GM03348 (cell line): ENCODE measurements around the gene CMKLR1.

ENCODE experiments used
- DNase-seq: peaks from one replicate; pipeline ENCODE4 v3.0.0; 2012; ENCODE audit warnings: low spot score

The CMKLR1 gene

DNA sequence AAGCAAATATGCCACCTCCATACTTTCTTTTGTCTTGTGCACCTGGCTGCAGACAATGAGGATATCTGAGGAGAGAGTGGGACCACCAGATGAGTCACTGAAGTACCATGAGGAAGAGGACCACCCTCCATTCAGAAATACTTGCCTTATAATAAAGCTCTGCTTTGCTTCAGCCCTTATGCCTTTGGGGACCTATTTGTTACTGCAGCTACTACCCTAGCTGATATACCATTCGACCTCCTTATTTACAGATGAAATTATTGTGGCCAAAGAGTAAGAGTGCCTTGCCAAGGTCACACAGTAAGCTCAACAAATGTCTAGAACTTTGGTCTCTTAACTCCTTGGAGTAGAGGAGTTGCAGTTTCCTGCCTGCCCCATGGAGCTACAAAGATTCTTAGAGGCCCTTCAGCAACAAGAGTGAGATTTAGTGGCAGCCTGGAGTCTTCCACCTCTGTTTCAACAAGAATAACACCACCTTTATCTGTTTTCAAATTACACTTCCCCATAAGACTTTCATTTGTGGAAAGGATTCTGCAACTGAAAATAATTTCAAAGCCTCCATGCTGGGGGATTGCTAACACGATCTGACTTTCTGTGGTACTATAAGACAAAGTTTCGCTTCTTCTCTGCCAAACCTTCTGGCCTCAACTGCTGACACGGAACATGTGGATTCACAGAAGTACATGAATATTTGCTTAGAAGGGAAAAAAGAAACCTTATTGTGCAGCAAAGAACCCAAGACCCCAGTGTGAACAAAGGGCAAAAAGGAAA lies 3.6 kb downstream of the CMKLR1 start:
- no peak for DNase-seq

DNA sequence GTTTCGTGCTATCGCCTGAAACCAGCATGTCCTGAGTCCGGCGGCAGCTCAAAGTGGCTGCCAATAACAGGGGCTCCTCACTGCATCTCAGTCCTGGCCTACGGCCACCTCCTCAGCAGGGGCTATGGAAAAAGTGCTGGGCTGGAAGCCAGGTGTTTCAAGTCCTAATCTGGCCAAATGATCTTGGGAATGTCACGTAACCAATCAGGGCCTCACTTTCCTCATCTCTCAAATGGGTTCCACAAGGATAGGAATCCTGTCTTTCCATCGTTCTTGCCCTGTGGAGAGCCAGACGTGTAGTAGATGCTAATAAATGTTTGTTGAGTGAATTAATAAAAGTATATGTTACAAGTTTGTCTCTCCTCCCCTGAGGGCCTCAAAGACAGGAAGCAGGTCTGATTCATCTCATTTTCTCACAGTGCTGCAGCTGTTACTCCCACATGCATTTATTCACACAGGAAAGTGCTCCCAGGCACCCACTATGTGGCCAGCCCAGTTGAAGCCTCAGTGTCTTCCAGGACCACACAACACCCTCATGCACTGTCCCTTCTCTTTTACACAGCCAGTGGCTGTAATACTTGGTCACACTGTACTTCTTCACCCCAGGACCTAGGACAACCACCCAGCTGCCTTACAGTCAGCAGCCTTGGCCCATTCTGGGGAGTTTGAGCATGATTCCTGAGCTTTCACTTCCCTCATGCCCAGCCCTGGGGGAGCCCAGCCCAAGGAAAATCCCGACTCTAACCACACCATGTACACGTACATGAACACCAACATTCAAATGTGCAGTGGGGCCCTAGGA lies 5.0 kb downstream of the CMKLR1 start:
- no peak for DNase-seq

DNA sequence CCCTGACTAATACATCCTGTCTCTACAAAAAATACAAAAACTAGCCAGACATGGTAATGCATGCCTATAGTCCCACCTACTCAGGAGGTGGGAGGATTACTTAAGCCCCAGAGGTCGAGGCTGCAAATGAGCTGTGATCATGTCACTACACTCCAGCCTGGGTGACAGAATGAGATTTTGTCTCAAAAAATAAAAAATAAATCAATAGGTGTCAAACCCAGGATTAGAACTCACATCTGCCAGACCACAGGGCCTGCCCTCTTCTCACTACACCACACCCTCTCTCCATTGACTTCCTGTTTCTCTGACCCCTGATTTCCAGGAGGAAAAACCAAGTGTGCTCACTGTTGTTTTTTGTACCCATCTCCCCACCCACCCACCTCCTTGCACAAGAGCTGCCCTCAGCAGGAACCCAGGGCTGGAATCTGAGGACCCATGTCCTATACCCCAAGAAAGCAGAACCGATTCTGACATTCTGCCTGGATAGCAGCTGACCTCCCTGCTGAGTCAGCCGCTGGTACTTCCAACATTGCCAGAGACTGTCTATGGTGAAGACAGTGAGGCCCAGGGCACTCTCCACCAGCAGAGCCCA lies 6.2 kb downstream of the CMKLR1 start:
- DNase-seq: no peak

DNA sequence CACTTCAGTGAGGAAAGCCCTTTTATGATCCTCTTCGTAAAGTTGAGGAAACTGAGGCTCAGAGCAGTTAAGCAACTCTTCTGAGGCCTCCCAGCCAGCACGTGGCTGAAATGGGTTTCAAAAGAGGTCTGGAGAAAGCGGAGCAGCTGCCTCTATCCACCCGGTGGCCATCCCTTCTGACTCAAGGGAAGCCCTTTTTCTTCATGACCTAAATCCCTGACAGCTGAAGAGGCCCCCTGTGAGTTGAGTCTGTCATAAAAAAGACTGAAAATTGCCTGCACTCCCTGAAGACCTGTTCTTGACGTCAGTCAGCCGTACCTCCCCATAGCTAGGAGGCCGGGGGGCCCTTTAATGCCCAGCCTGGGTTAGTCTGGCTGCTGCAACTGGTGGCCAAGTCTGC lies 10.7 kb downstream of the CMKLR1 start:
- DNase-seq: no peak

DNA sequence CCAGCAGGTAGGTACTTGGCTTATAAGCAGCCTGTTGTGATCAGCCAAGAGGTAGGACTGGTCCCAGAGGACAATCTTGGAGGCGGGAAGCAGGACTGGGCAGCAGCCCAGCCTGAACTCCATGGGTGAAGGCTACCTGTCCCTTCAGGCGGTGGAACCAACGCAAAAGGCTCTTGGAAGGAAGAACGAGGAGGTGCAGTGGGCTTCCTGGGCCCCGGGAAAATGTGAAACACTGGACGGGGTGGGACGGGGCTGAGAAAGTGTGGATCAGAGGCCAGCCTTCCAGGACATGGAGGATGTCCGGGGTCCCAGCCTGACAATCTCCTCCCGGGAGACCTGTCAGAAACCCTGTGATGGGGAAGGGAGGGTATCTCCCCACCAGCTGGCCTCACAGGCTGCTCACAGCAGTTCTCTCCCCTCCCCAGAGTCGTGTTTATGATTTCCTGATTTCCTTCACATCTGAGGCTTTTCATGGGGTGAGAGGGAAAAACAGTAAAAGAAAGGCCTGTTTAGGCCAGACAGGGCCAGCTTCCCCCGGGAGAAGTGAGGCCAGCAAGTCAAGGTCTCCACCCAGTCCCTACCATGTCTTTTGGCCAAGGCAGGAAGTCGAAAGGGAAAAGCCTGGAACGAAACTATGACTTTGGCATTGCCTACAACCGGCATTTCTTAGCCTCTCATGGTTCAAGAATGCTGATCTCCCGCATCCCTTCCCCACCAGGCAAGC lies 11.3 kb downstream of the CMKLR1 start:
- no peak for DNase-seq

DNA sequence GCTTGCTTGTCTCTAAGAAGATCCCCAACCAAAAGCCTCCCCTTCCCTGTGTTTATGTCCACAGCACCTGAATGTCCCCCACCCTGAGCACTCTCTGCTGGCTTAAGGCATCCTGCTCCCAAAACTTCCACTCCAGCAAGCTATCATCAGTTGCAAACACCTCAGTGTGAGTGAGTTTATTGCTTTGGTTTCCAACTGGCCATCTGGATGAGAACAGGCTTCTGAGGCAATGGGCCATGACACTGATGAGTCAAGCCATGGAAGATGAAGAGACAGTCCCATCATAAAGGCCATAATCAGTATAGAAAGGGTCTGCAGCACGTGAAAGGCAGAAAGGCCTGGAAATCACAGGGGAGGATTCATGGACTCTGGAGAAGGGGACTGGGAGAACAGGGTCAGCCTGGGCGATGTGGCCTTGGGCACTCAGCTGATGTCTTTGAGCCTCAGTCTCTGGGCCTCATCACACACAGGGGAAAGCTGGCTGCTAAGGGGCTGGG lies 12.8 kb downstream of the CMKLR1 start:
- DNase-seq: no peak

DNA sequence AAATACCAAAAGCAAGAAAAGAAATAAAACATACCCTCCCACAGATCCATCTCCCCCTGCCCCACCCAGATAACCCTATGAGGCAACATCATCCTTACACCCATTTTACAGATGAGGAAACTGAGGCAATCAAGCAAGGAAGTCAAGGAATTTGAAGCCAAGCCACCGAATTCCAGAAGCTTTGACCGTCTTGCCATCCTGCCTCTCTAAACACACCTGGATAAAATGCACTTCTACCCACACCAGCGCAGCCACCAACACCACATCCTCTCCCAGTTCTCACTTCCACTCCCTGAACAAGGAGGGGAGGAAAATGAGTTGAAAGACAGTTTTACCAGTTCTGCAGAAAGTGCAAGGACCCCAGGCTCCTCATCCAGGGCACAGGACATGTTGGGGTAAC lies 13.6 kb downstream of the CMKLR1 start:
- DNase-seq: no peak

DNA sequence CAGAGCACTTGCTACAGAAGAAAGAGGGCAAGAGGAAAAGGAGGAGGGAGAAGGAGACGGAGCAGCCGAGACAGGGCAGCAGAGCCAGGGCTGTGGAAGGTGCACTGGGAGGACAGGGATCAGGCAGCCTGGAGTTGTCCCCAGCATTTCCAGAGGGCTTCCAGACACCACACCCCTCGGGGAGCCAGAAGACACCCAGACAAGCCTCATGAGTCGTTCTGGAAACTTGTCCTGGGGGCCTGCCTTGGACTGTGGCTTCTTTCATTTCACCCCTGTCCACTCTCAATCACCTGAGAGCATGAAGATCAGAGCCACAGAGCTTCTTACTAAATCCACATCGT lies 14.1 kb downstream of the CMKLR1 start:
- no peak for DNase-seq

DNA sequence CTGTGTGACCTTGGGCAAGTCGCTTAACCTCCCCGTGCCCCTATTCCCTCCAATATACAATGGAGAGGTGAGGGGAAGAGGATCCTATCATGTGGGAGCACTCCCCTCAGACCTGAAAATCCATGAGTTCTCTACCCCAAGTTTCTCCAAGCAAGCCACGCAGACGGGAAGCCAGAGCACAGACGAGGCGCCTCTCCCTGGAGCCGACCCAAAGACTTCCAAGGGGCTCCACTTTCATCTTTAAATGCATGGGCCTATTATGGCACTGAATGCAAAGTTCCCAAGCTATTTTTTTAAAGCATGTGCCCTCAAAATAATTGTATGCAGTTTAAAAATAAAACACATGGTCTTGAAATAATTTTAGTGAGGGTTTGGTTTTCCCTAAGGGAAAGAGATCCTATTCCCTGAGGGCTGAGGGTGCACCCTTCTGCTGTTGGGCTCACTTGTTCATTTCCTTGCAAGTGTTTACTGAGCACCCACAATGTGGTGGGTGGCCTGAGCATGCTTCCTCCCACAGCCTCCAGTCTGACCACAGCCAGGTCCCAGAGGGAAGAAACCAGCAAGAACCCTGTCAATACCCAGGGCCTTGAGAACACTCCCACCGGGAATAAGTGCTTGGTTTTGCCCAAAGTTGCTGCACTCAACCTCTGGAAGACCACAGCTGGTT lies 14.6 kb downstream of the CMKLR1 start:
- no peak for DNase-seq

DNA sequence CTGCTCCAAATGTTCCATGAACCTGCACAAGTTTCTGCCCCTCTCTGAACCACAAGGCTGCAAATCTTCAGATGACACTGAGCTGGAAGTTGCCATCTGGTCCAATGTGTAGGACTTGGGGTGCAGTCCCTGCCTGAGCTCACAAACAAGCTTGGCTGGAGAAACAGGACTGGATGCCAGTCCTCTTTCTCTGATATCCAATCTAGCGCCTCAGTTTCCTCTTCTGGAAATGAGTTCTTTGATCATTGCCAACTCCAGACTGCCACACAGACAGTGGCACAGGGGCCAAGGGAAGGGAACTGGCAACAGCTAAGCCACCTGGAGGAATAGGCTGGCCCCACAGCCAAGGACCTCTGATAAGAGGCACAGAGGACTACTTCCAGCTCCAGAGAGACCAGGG lies 15.5 kb downstream of the CMKLR1 start:
- no peak for DNase-seq

DNA sequence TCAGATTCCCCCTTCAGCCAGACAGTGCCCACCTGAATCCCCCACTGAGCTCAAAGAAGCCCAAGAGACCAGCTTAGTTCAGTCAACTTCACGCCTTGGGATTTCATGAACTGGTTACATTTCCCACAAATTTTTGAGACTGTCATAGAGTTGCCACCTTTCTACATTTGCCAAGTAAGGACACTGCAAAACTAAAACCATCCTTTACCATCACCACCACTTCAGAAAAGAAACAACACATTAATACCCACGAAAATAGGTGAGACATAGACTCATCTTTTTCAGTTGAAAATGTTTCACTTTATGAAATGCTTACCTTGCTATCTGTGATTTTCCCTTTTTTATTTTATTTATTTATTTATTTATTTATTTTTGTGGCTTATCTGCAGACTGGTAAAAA lies 16.1 kb downstream of the CMKLR1 start:
- DNase-seq: no peak

DNA sequence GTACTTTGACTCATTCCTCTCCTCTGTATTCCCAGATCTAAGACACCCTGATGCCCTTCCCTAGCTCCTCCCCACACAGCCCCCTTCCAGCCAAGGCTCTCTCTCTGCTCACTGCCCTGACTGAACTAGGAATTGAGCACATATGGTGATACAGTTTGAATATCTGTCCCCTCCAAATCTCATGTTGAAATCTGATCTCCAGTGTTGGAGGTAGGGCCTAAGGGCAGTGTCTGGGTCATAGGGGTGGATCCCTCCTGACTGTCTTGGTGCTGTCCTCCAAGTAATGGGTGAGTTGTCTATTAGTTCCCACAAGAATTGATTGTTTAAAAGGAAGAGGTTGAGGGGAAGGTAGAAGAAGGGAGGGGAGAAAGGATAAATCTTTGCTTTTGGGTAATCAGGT lies 17.4 kb downstream of the CMKLR1 start:
- DNase-seq: no peak

DNA sequence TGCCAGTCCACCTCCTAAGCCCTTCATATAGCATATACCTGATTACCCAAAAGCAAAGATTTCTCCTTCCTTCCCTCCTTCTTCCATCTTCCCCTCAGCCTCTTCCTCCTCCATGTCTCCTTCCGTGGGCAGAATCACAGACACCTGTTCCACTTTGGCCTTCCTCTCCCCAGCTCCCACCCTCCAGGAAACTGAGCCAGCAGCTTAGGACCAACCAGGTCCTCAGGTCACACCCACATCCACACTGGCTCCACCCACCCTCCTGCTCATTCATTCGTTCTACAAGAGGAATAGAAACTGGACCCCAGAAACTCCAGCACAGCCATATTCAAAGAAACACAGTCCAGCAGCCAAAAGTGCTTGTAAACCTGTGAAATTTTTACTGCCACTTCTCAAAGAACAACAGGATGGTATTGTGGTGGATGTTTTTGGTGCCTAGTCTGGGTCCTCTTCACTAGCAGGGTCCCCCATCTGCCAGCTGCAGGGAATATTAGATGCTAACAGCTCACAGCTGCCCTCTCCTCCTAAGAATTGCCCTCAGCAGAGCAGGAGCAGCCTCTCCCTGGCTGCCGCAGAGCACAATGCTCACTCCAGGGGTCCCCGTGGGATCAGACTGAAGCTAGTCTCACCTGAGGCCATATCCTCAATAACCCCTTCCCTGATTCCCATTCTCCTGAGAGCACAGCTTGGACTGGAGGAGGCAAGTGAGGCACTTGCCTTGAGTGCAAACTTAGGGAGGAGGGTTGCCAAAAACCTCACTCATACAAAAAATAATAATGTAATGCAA lies 18.4 kb downstream of the CMKLR1 start:
- DNase-seq: no peak

DNA sequence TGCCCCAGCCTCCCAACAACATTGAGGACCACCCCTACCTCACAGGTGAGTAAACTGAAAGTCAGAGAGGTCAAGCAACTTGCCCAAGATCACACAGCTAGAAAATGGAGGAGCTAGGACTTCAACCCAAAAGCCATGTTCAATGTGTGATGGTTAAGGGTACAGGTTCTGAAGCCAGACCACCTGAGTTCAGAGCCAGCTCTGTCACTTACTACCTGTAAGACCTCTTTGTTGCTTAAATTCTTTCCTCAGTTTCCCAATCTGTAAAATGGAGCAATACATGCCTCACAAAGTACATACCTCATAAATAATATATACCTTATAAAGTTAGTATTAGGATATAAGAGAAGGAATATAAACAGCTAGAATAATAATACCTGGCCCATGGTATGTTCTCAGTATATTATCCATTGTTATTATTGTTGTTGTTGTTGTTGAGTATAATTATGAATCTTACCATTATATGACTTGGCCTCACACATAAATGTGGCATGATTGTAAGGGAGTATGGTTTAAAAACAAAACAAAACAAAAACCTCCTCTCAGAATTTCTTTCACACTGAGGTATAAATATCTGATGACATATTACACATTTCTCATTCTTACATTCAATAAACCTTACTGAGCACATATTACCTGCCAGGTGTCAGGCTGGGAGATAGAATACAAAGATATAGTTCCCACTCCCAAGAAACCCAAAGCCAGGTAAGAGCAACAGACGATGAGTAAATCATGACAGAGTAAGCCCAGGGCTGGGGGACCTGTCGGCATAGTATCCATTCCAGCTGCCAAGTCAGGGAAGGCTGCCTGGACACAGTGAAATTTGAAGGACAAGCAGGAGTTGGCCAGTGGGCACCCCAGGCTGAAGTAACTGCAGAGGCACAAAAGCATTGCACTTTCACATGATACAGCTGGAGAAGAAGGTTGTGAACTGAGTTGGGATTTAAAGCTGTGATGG lies 19.6 kb downstream of the CMKLR1 start:
- no peak for DNase-seq

DNA sequence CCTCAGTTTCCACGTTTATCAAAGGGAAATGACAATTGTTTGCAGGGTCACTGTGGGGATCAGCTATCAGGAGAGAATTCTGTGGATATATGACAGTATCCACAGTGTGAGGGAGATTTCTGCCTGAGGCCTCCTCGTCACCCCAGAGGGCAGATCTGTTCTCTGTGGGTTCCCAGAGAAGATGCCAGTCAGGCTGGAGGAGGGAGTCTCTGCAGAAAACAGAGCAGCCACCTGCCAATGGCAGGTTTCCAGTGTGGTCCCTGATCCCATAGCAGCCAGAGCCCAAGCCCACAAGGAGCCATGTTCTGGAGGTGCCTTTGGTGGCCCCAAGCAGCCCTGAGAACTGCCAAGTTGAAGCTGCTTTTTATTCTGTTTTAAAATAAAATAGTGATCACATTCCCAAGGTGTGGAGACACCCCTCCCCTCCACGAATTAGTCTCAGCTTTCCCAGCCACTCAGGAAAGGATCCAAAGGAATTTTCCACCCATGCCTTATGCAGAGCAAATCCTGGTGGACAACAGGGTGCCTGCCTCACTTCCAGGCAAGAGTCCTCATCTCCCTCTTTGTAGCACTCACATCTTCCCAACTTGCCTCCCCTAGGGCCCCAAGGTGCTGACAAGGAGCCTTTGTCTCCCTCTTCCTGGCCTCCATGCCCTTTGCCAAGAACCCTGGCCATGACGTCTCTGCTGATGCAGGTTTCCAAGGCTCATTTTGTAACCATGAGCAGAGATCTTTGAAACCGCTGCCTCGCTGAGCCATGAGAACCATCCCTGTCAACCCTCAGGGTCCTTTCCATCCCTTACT lies 20.4 kb downstream of the CMKLR1 start:
- no peak for DNase-seq

DNA sequence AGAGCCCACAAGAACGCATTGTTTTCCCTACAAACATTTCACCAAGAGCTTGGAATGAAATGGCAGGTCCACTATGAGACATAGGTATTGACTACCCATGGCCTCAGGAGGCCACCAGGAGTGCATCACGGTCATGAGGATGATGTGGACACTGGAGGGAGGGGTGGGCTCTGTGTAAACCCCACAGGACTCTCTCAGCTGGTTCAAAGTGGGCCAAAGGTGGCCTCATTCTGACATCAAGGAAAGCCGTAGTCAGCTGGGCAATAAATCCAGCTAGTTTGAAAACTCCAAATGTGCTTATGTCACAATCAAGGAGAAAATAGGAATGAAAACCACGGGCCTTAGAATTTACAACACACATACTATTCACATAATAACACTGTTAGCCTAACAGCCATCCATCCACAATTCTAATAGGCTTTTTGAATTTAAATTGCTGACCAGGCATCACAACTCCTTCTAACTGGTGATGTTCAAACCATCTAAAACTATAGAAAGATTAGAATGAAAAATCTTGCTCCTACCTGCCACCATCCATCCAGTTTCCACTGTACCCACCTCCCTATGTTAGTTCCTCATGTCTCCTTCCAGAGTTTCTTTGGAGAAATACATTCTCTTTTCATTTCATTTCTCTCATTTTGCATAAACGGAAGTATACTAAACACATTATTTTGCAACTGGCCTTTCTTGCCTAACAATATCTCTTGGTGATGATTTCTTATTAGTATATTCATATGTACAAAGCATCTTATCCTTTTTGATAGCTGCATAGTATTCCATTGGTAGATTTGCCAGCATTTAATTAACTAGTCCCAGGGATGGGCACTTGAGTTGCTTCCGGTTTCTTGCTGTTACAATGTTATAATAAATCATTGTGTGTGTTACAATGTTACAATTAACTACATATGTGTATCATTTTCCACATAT lies 21.5 kb downstream of the CMKLR1 start:
- DNase-seq: no peak

DNA sequence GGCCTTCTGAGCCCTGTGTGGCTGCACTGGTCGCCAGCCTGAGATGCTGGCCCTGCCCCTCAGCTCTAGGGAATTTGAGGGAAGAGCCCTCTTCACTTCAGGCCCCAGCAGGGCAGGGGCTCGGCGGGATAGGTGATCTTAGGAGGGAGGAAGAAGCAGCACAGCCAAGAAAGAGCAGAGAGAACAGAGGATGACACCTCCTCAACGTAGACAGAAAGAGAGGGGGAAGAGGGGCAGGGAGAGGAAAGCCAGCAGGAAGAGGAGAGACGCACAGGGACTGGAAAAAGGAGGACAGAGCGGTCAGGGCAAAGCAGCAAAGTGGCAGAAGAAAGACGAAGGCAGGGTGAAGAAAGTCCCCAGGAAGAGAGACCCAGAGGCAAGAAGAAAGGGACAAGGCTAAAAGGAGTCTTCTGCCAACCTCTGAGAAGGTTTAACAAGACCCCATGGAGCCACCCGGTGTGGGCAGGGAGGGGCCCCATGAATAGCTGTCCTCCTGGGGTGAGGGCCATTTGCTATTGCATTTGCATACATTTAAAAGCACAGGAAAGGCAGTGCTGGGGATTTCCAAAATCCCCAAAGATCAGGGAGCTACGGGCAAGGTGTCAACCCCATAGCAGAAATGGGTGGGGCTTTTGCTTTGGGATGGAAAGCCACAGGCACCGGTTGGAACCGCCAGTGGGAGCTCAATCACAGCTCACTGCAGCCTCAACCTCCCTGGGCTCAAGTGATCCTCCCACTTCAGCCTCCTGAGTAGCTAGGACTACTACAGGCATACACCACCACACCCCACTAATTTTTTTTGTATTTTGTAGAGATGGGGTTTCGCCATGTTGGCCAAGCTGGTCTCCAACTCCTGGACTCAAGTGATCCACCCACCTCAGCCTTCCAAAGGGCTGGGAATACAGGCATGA lies 22.7 kb downstream of the CMKLR1 start:
- DNase-seq: no peak
